GM19452 (cell line): ENCODE data around the gene ERFE.

Experiments
- ATAC-seq: cut with Tn5 transposase; IDR thresholded peaks from one replicate; pipeline ENCODE4 v1.9.1; 2021; ENCODE audit not compliant: unreplicated experiment

ERFE gene

DNA sequence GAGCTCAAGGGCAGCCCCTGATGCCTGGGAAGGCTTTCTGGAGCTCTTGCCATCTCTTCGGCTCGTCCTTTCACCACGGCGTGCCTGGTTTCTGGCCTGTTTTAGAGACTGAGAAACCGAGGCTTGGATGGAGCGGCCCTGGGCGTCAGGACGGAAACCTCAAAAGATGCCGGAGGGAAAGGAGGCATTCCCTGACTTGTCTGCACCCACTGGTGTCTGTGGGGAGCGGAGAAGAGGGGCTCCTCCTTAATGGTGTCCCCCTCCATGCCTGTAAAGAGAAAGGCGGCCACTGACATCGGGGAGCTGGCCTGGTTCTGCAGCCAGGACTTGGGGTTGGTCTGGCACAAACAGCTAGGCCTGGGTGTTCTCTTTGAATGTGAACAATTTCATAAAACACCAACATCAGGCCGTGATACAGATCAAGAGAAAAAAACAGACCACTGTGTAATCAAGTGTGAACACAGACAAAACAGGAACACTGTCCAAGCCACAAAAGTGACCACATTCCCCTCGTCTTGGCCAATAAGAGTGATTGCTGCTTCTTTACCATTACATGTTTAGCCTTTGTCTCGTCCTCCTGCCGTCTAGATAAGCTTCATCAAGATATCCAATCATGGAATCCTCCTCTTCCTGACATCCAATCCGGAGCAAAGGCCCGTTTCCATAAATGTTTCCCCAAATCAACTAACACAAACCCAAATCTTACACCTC is 45.4 kb downstream of the ERFE start:
- peak; percentile 15 for ATAC-seq

DNA sequence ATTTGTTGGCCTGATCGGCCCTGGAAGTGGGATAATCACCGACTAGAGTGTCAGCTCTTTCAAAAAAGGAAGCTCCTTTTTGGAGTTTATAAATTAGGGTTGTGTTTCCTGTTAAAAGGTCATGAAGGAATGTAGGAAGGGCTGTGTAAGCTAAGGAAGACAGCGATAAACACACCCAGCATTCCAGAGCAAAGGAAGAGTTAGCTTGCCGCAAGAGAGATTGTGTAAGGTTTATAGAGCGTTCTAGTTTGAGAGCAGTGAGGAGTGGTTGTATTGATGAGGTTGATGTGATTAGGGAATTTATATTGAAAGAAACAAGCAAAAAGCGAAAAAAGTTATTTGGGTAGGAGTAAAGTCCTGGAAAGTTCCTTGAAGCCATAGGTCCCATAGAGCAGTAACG is 48.2 kb downstream of the ERFE start:
- ATAC-seq, result no peak

DNA sequence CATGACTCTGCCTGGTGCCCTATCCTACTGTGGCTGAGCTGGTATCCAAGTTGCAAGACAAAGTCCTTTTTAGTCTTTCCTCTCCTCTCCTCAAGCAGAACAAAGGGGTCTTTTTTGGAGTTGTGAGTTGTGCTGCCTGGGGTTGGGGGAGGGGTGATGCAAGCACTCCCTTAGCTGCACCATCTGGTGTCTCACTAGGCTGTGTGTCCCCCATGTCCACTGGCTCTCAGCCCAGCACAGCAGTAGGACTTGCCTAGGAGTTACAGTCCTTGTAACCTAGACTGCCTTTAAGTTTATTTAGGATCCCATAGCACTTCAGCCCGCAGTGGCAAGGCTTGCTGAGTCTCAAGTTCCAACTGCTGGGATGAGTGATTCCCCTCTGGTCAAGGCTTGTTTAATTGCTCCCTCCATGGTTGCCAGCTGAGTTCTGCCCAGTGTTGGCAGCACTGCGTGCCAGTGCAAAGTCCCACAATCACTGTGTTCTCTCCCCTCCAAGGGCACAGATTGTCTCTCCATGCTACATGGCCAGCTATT is 57.9 kb downstream of the ERFE start:
- no peak for ATAC-seq
